Right lobe of liver (tissue), 6 donors: ENCODE data around the gene CDYL2. TPM values are rescaled to one million over a fixed set of nuclear protein-coding genes. Genes with fewer than 3 reads are reported as not detected.

Experiments used
- ATAC-seq, 4 donors: fragments of 200-7000 bp; cut with Tn5 transposase; one replicate each; pipeline ENCODE4 v1.9.1; 2020; ENCODE audit warnings: mild to moderate bottlenecking in 4 of 4, moderate library complexity in 4 of 4
- DNase-seq, 3 donors: peaks; one replicate each; pipeline ENCODE4 v3.0.0-alpha.2; 2020
- H3K27ac ChIP-seq, 3 donors: fragments of 200-600 bp; one replicate each; pipeline ENCODE4 v1.8.0; 2022
- H3K27me3 ChIP-seq, 2 donors: fragments of 200-600 bp; one replicate each; pipeline ENCODE4 v1.8.0; 2022
- H3K36me3 ChIP-seq, 4 donors: fragments of 200-600 bp; sonication (generic) in 1 of 4; one replicate each; pipeline versions ENCODE4 v1.5.1 to v1.8.0; 2017 to 2022; ENCODE audit warnings: control low read depth in 1 of 4
- H3K4me1 ChIP-seq, 4 donors: fragments of 200-600 bp; sonication (generic) in 1 of 4; one replicate each; pipeline versions ENCODE4 v1.5.1 to v1.8.0; 2017 to 2022; ENCODE audit warnings: control low read depth in 1 of 4
- H3K4me3 ChIP-seq, 3 donors: fragments of 200-600 bp; one replicate each; pipeline ENCODE4 v1.8.0; 2022
- H3K9me3 ChIP-seq, 4 donors: fragments of 200-600 bp; sonication (generic) in 1 of 4; one replicate each; pipeline versions ENCODE4 v1.5.1 to v1.8.0; 2017 to 2022; ENCODE audit warnings: control low read depth in 1 of 4
- CTCF ChIP-seq, 4 donors: fragments of 200-600 bp in 3 of 4; fragments of 450-650 bp in 1 of 4; IDR thresholded peaks; one replicate each; pipeline versions ENCODE4 v1.5.1 to v1.8.0; 2016 to 2022; ENCODE audit warnings: antibody characterized with exemption in 4 of 4, mild to moderate bottlenecking in 2 of 4
- POLR2A ChIP-seq: fragments of 450-650 bp; IDR thresholded peaks from one replicate; pipeline ENCODE4 v1.6.1; 2017; ENCODE audit warnings: antibody characterized with exemption, mild to moderate bottlenecking
- WGBS: methylation state at CpG from one replicate; pipeline ENCODE4 v1.1.6; 2018; ENCODE audit warnings: low coverage, low lambda C conversion rate; ENCODE audit not compliant: insufficient coverage; ENCODE audit errors: missing lambda C conversion rate; 5-methylcytosine and 5-hydroxymethylcytosine counted together
- intact Hi-C, 2 donors: fragments of 100-400 bp; cut with DNase I; formaldehyde crosslinking; loops; one replicate each; pipeline versions ENCODE4 v1.11.2 to v1.14.1; 2022
- total RNA-seq, 6 experiments: library from RNA; depleted of rRNA in 2 of 6; stranded (reverse); fragments of >200 nt in 2 of 6; fragmentation: NEBNext Ultra II Directional in 3 of 6; extraction: Animal tissue kit (Norgen Biotek cat#: 25700) in 3 of 6; gene quantifications; one replicate each; pipeline versions ENCODE4 v1.1.0 to v1.2.4, GENCODE V29; 2016 to 2023
- donor health status: DM: no; HTN: yes; CAD: no.
- donor health status: DM: no; HTN: no; CAD: no.
- donor health status: DM: no; HTN: no; CAD: no.
- donor health status: DM: no; HTN: yes; CAD: no.
- donor health status: DM: no; HTN: yes; CAD: no.

CDYL2 gene
- total RNA-seq, 6 experiments from 2014 or later, result 2.2 to 12.7 (median 6.3) TPM

GRCh38 chr16:80703131-80704071 is 101.0 kb downstream of the CDYL2 start:
- no peaks in the 10 kb centered on the region for H3K9me3 ChIP-seq
- no peaks in the 10 kb centered on the region for H3K27me3 ChIP-seq
- H3K27ac ChIP-seq, result no peak overlapping the region
- ATAC-seq (no peak), DNase-seq (no peak)
- intact Hi-C loops, result no loop called here
- H3K4me3 ChIP-seq, result no peak overlapping the region
- no peaks in the 10 kb centered on the region for H3K4me1 ChIP-seq
- TF ChIP-seq CTCF (IDR thresholded peaks at IDR 0.05), result no peak
- TF ChIP-seq POLR2A, result no peak
- no peaks in the 10 kb centered on the region for H3K36me3 ChIP-seq
- 94% methylated on average over 10 of the region's 10 CpGs for WGBS

GRCh38 chr16:80702696-80703095 is 101.7 kb downstream of the CDYL2 start:
- no peaks in the 10 kb centered on the region for H3K9me3 ChIP-seq
- intact Hi-C loops, result no loop called here
- no peak overlapping the region for H3K4me3 ChIP-seq
- no peaks in the 10 kb centered on the region for H3K36me3 ChIP-seq
- no peaks in the 10 kb centered on the region for H3K27me3 ChIP-seq
- TF ChIP-seq CTCF (IDR thresholded peaks at IDR 0.05), result no peak
- no peak for TF ChIP-seq POLR2A
- no CpG with 5 or more reads among the region's 3 CpGs for WGBS
- H3K27ac ChIP-seq, result no peak overlapping the region
- no peaks in the 10 kb centered on the region for H3K4me1 ChIP-seq
- ATAC-seq (no peak), DNase-seq (no peak)

- no peaks in the 10 kb centered on the region for H3K27me3 ChIP-seq
- no peak overlapping the region for H3K4me3 ChIP-seq
- H3K27ac ChIP-seq, result no peak overlapping the region
- intact Hi-C loops, result no loop called here
- DNase-seq, result no peak
- WGBS, result 68% methylated on average over 4 of the region's 4 CpGs
- H3K36me3 ChIP-seq, result no peaks in the 10 kb centered on the region
- TF ChIP-seq CTCF (IDR thresholded peaks at IDR 0.05) (no peak), POLR2A (no peak)
- H3K4me1 ChIP-seq, result no peaks in the 10 kb centered on the region
- no peak for ATAC-seq
- H3K9me3 ChIP-seq, result no peaks in the 10 kb centered on the region
Observed at GRCh38 chr16:80700558-80700957, 103.8 kb downstream of the CDYL2 start.

- Histone ChIP-seq H3K9me3 (no peaks in the 10 kb centered on the region), H3K27me3 (no peaks in the 10 kb centered on the region), H3K4me1 (no peaks in the 10 kb centered on the region), H3K4me3 (no peak overlapping the region), H3K36me3 (no peaks in the 10 kb centered on the region), H3K27ac (no peak overlapping the region)
- TF ChIP-seq CTCF (IDR thresholded peaks at IDR 0.05), result no peak
- no peak for TF ChIP-seq POLR2A
- ATAC-seq, result no peak
- 89% methylated on average over 2 of the region's 2 CpGs for WGBS
- DNase-seq, result no peak
- intact Hi-C loops, result no loop called here
Observed at GRCh38 chr16:80695020-80695419, 109.4 kb downstream of the CDYL2 start.
